HepG2 (cell line): ENCODE data around the gene ARFGEF3. TPM values are rescaled to one million over a fixed set of nuclear protein-coding genes. Genes with fewer than 3 reads are reported as not detected.

ENCODE experiments used
- ATAC-seq: fragments of 200-7000 bp; cut with Tn5 transposase; 3 replicates; pipeline ENCODE4 v1.9.1; 2020; ENCODE audit warnings: mild to moderate bottlenecking, moderate library complexity
- BruUV-seq: library from RNA; stranded (reverse); fragments of 400-500 nt; replicated peaks from 2 replicates; lab custom pipeline; 2021; lab: Mats Ljungman, UMichigan
- CTCF ChIA-PET: fragments of 300-600 bp; formaldehyde crosslinking; extraction: SDS; loops from one replicate; lab custom pipeline; 2021; ENCODE audit warnings: low total read pairs, inconsistent platforms, low intra/inter-chr PET ratio; lab: Yijun Ruan, JAX
- POLR2A ChIA-PET: fragments of 350-600 bp; sonication (Branson Sonifier 250); formaldehyde crosslinking; loops from one replicate; lab custom pipeline; 2020; ENCODE audit warnings: antibody characterized with exemption, inconsistent platforms; lab: Yijun Ruan, JAX
- DNase-seq: peaks from one replicate; pipeline ENCODE4 v3.0.0-alpha.2; 2015; ENCODE audit warnings: low spot score
- FAIRE-seq: peaks from 3 replicates; lab custom pipeline; 2011; peaks lifted over from hg19 to GRCh38; lab: Jason Lieb, UNC
- H2AFZ ChIP-seq: one replicate; pipeline ENCODE4 v1.6.1; 2011; ENCODE audit warnings: low read length, inconsistent platforms
- H3K27ac ChIP-seq: fragments of 300-600 bp; 3 replicates; pipeline ENCODE4 v1.8.0; 2011; ENCODE audit warnings: mixed run types, mild to moderate bottlenecking, mixed read lengths, low read length, inconsistent platforms; ENCODE audit not compliant: insufficient read depth; ENCODE audit errors: extremely low read length
- H3K27me3 ChIP-seq, 2 experiments: fragments of 200-600 bp in 1 of 2; 2 replicates in 1 of 2; 3 replicates in 1 of 2; pipeline versions ENCODE4 v1.6.0 to v1.8.0; 2011; ENCODE audit warnings: low read length in 2 of 2, mild to moderate bottlenecking in 2 of 2, moderate library complexity in 2 of 2, inconsistent platforms in 1 of 2; ENCODE audit not compliant: insufficient read depth in 2 of 2, control insufficient read depth in 1 of 2
- H3K36me3 ChIP-seq, 2 experiments: fragments of 200-600 bp in 1 of 2; replicated peaks in 1 of 2; 2 replicates in 1 of 2; 3 replicates in 1 of 2; pipeline versions ENCODE4 v1.5.1 to v1.8.0; 2011; ENCODE audit warnings: low read length in 2 of 2, inconsistent platforms in 1 of 2; ENCODE audit not compliant: insufficient read depth in 2 of 2, control insufficient read depth in 1 of 2
- H3K4me1 ChIP-seq: 2 replicates; pipeline ENCODE4 v1.5.1; 2012; ENCODE audit warnings: low read length, inconsistent platforms; ENCODE audit not compliant: insufficient read depth
- H3K4me2 ChIP-seq: 2 replicates; pipeline ENCODE4 v1.6.0; 2011; ENCODE audit warnings: low read depth, low read length, inconsistent platforms
- H3K4me3 ChIP-seq, 3 experiments: fragments of 200-600 bp in 1 of 3; sonication (generic), shearing (Covaris generic) in 1 of 3; replicated peaks in 1 of 3; 2 replicates each; pipeline ENCODE4 v1.5.1; 2011 to 2016; ENCODE audit warnings: low read length in 3 of 3, inconsistent platforms in 2 of 3, low read depth in 2 of 3, mild to moderate bottlenecking in 2 of 3, control low read depth in 1 of 3, mixed read lengths in 1 of 3; ENCODE audit not compliant: insufficient read depth in 1 of 3
- H3K79me2 ChIP-seq: one replicate; pipeline ENCODE4 v1.6.1; 2011; ENCODE audit warnings: low read length, inconsistent platforms; ENCODE audit not compliant: insufficient read depth
- H3K9ac ChIP-seq: 2 replicates; pipeline ENCODE4 v1.6.0; 2011; ENCODE audit warnings: mild to moderate bottlenecking, low read depth, low read length, inconsistent platforms; ENCODE audit not compliant: insufficient read depth
- H3K9me3 ChIP-seq: 2 replicates; pipeline ENCODE4 v1.5.1; 2012; ENCODE audit warnings: mild to moderate bottlenecking, low read length
- H4K20me1 ChIP-seq: 2 replicates; pipeline ENCODE4 v1.6.0; 2011; ENCODE audit warnings: inconsistent platforms, mild to moderate bottlenecking, low read length, moderate library complexity; ENCODE audit not compliant: insufficient read depth
- EEA1 ChIP-seq: sonication (generic); formaldehyde crosslinking; IDR thresholded peaks from 2 replicates; pipeline ENCODE4 v1.5.1; 2020; ENCODE audit warnings: mild to moderate bottlenecking, missing genetic modification reagents, borderline replicate concordance
- FOXM1 ChIP-seq: sonication (generic); formaldehyde crosslinking; IDR thresholded peaks from 2 replicates; pipeline ENCODE4 v1.5.0; 2020; ENCODE audit warnings: missing genetic modification reagents
- GFI1 ChIP-seq: sonication (generic); formaldehyde crosslinking; IDR thresholded peaks from 2 replicates; pipeline ENCODE4 v1.5.0; 2020; ENCODE audit warnings: missing genetic modification reagents, mild to moderate bottlenecking, borderline replicate concordance
- HOMEZ ChIP-seq: IDR thresholded peaks from 2 replicates; pipeline ENCODE4 v1.6.1; 2016; ENCODE audit warnings: low read depth
- KMT2B ChIP-seq: IDR thresholded peaks from 2 replicates; pipeline ENCODE4 v1.6.1; 2016; ENCODE audit warnings: missing genetic modification reagents, missing compliant biosample characterization
- NFE2 ChIP-seq: sonication (generic); formaldehyde crosslinking; IDR thresholded peaks from 2 replicates; pipeline ENCODE4 v1.4.0; 2020; ENCODE audit warnings: missing genetic modification reagents
- RELA ChIP-seq: sonication (generic); formaldehyde crosslinking; IDR thresholded peaks from 2 replicates; pipeline ENCODE4 v1.4.0; 2020; ENCODE audit warnings: missing genetic modification reagents
- ZFAT ChIP-seq: sonication (generic); formaldehyde crosslinking; conservative IDR thresholded peaks from 2 replicates; pipeline ENCODE4 v1.8.1; 2023; ENCODE audit warnings: missing genetic modification reagents, inconsistent platforms
- ZMYM2 ChIP-seq: sonication (generic); formaldehyde crosslinking; IDR thresholded peaks from 2 replicates; pipeline ENCODE4 v1.8.0; 2022; ENCODE audit warnings: mild to moderate bottlenecking, missing genetic modification reagents
- ZNF205 ChIP-seq: IDR thresholded peaks from 2 replicates; pipeline ENCODE4 v1.6.1; 2018; ENCODE audit warnings: missing biosample characterization, missing genetic modification reagents
- ZNF280D ChIP-seq: sonication (generic); formaldehyde crosslinking; IDR thresholded peaks from 2 replicates; pipeline ENCODE4 v1.5.1; 2020; ENCODE audit warnings: mild to moderate bottlenecking, missing genetic modification reagents
- ZNF430 ChIP-seq: sonication (generic); formaldehyde crosslinking; IDR thresholded peaks from 2 replicates; pipeline ENCODE4 v1.9.0; 2021; ENCODE audit warnings: mild to moderate bottlenecking, missing genetic modification reagents
- ZNF552 ChIP-seq: sonication (generic); formaldehyde crosslinking; IDR thresholded peaks from 2 replicates; pipeline ENCODE4 v1.9.0; 2022; ENCODE audit warnings: missing genetic modification reagents, mild to moderate bottlenecking, borderline replicate concordance
- ZNF580 ChIP-seq: IDR thresholded peaks from 2 replicates; pipeline ENCODE4 v1.6.1; 2016; ENCODE audit warnings: low read depth, borderline replicate concordance
- ZSCAN9 ChIP-seq: IDR thresholded peaks from 2 replicates; pipeline ENCODE4 v1.6.1; 2016; ENCODE audit warnings: borderline replicate concordance
- WGBS: methylation state at CpG from one replicate; pipeline ENCODE4 v1.1.6; 2017; ENCODE audit warnings: low lambda C conversion rate; 5-methylcytosine and 5-hydroxymethylcytosine counted together
- in situ Hi-C: cut with HindIII; loops from 2 replicates; pipeline ENCODE4 v1.10.0; 2017; ENCODE audit warnings: low pct_unique_long_range_greater_than_20kb; ENCODE audit not compliant: extremely low pct_ligation_motif_present
- intact Hi-C: fragments of 100-400 bp; cut with micrococcal nuclease; formaldehyde crosslinking; loops from one replicate; pipeline ENCODE4 v1.10.0; 2022; ENCODE audit not compliant: unreplicated experiment
- polyA plus RNA-seq, 8 experiments: library from polyadenylated mRNA; depleted of rRNA in 3 of 8; stranded (reverse) in 7 of 8; unstranded in 1 of 8; fragments of >200 nt; fragmentation: Illumina TruSeq in 4 of 8; extraction: Trizol in 4 of 8; gene quantifications; 2 replicates each; pipeline versions ENCODE4 v1.2.1 to v1.2.3, GENCODE V29; 2011 to 2016; ENCODE audit warnings: low read depth in 4 of 8, missing spikeins in 1 of 8, mixed read lengths in 1 of 8; ENCODE audit not compliant: insufficient read depth in 1 of 8
- total RNA-seq, 5 experiments: library from RNA; depleted of rRNA; stranded (reverse); fragments of >200 nt; fragmentation: Illumina TruSeq; extraction: Trizol; gene quantifications; 2 replicates each; pipeline ENCODE4 v1.2.3, GENCODE V29; 2016; ENCODE audit warnings: low read depth in 1 of 5

The ARFGEF3 gene
- total and polyA plus RNA-seq, 2 of the 13 experiments (the other 11 are each of a cell fraction or from before 2014, with no cell fraction given) = 0.60 to 2.6 TPM

GRCh38 chr6:138226700-138227315, 65.1 kb downstream of the ARFGEF3 start:
- H3K36me3 ChIP-seq = no peaks in the 10 kb centered on the region
- in situ Hi-C loops = no loop called here
- peak overlapping the region; percentile 70 for H3K4me2 ChIP-seq
- H3K9ac ChIP-seq = peak overlapping the region; percentile 50
- DNase-seq = no peak
- FAIRE-seq = no peak
- intact Hi-C loops = no loop called here
- BruUV-seq = no TSS peak
- no peaks in the 10 kb centered on the region for H4K20me1 ChIP-seq
- ChIA-PET CTCF (no interaction called here), POLR2A (interaction anchor here (1.1 kb wide), 1 partner anchor 58 kb away, joined by 5 read pairs; no protein-coding TSS in a partner anchor)
- no peaks in the 10 kb centered on the region for H3K79me2 ChIP-seq
- H3K27me3 ChIP-seq = no peaks in the 10 kb centered on the region
- peak; percentile 50 for ATAC-seq
- H3K4me1 ChIP-seq = peaks cover 93% of the 10 kb centered on the region
- 61% methylated on average over 4 of the region's 4 CpGs for WGBS
- peak overlapping the region in 2 of 3 experiments; percentile 4 to 41; a peak in 3 of 6 replicates for H3K4me3 ChIP-seq
- H2AFZ ChIP-seq = no peak overlapping the region
- peak overlapping the region; percentile 55 for H3K27ac ChIP-seq
- no peaks in the 10 kb centered on the region for H3K9me3 ChIP-seq
- TF ChIP-seq ZFAT = no peak
- 0 out of 2 replicates have a peak, but pooled peaks have one; percentile 43 for TF ChIP-seq ZNF205 (CRISPR knock-in tag)
- TF ChIP-seq NFE2 (CRISPR knock-in tag) = no peak
- TF ChIP-seq HOMEZ = no peak
- no peak for TF ChIP-seq FOXM1
- 0 out of 2 replicates have a peak, but pooled peaks have one; percentile 60 for TF ChIP-seq ZNF580
- TF ChIP-seq ZNF430 (CRISPR knock-in tag) = peak; percentile 80
- no peak for TF ChIP-seq EEA1 (CRISPR knock-in tag)
- TF ChIP-seq RELA (CRISPR knock-in tag) = no peak
- TF ChIP-seq GFI1 (CRISPR knock-in tag) = 0 out of 2 replicates have a peak, but pooled peaks have one; percentile 15
- no peak for TF ChIP-seq ZNF280D (CRISPR knock-in tag)
- TF ChIP-seq ZNF552 = no peak
- peak; percentile 59; the same call in 1 of the 2 replicates for TF ChIP-seq ZMYM2
- no peak for TF ChIP-seq KMT2B (CRISPR knock-in tag)
- TF ChIP-seq ZSCAN9 (CRISPR knock-in tag) = no peak
